Esophagus (tissue), 2 donors: Measurements from ENCODE around the gene CREB1. TPM values are rescaled to one million over a fixed set of nuclear protein-coding genes. Genes with fewer than 3 reads are reported as not detected.
"Not testable (repeated sequence)": the region's sequence is repeated elsewhere in the genome, so short reads cannot be mapped to it uniquely, and the experiment has no call there.

Experiments
- H3K27ac ChIP-seq, 2 donors: one replicate each; pipeline ENCODE4 v1.5.1; 2013; ENCODE audit warnings: low read depth in 2 of 2, mild to moderate bottlenecking in 2 of 2, inconsistent platforms in 1 of 2, low read length in 1 of 2, moderate library complexity in 1 of 2
- H3K27me3 ChIP-seq, 2 donors: one replicate each; pipeline ENCODE4 v1.6.1; 2013; ENCODE audit warnings: low read length in 2 of 2, control low read depth in 1 of 2, mild to moderate bottlenecking in 1 of 2; ENCODE audit not compliant: insufficient read depth in 2 of 2, control insufficient read depth in 1 of 2
- H3K36me3 ChIP-seq, 2 donors: one replicate each; pipeline ENCODE4 v1.6.1; 2013; ENCODE audit warnings: low read length in 1 of 2; ENCODE audit not compliant: control insufficient read depth in 2 of 2, insufficient read depth in 2 of 2
- H3K4me1 ChIP-seq, 2 donors: one replicate each; pipeline ENCODE4 v1.6.1; 2013; ENCODE audit warnings: low read length in 1 of 2; ENCODE audit not compliant: control insufficient read depth in 2 of 2, insufficient read depth in 2 of 2
- H3K4me3 ChIP-seq, 2 donors: one replicate each; pipeline ENCODE4 v1.5.1; 2013; ENCODE audit warnings: low read length in 2 of 2, mild to moderate bottlenecking in 2 of 2, low read depth in 1 of 2, moderate library complexity in 1 of 2
- H3K9me3 ChIP-seq, 2 donors: one replicate each; pipeline ENCODE4 v1.6.1; 2013; ENCODE audit warnings: mild to moderate bottlenecking in 2 of 2, low read depth in 1 of 2, low read length in 1 of 2, moderate library complexity in 1 of 2; ENCODE audit not compliant: control insufficient read depth in 2 of 2, insufficient read depth in 1 of 2
- WGBS, 2 donors: extraction: QIAGEN DNeasy Blood & Tissue Kit; methylation state at CpG; one replicate each; pipeline ENCODE4 v1.1.7; 2013; 5-methylcytosine and 5-hydroxymethylcytosine counted together
- polyA plus RNA-seq, 2 donors: library from polyadenylated mRNA; stranded (reverse); fragments of 200-250 nt; gene quantifications; one replicate each; pipeline ENCODE4 v1.2.3, GENCODE V29; 2013
- donor health status: healthy with polysubstance abuse.
- donor health status: Bipolar disorder and iron deficiency.

CREB1 gene
- polyA plus RNA-seq, 2 donors: 5.3 to 6.2 TPM

DNA sequence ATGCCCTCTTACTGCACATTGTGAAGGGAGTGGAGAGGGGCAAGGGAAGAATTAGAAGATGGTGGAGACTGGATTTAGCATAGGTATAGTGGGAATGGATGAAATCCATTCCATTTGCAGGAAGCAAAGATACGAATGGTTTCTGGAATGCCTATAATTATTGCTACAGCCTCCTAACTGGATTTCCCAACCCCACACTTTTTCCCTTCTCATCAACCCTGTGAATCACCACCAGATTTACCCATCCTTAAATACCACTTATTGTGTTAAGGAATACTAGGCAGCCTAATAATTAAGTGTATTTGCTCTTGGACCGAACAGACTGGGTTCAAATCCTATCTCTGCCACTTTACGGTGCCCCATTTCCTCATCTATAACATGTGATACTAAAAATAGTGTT, 39.3 kb upstream of the CREB1 start:
- no peaks in the 10 kb centered on the region for H3K4me1 ChIP-seq
- no peaks in the 10 kb centered on the region for H3K9me3 ChIP-seq
- 91 to 96% methylated on average over 3 of the region's 3 CpGs for WGBS, 2 donors
- H3K4me3 ChIP-seq: no peak overlapping the region
- no peak overlapping the region for H3K27ac ChIP-seq
- no peaks in the 10 kb centered on the region for H3K27me3 ChIP-seq
- H3K36me3 ChIP-seq: no peaks in the 10 kb centered on the region

DNA sequence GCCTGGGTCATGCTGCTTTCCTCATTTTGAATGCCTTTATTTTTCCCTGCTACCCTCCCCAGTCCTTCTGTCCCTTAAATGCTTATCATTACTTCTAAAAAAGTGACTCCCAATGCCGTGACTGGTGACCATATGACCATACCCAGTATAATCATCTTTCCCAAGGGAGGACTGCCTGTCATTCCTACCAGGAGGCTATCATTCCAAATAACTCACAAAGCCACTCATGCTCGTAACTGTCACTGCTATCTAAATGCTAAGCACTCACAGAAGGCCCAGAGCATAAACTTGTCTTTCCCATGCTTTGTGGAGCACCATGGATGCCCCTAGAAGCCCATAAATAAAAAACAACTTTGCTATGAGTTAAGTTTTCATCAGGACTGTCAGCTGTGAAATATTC, 38.7 kb upstream of the CREB1 start:
- H3K4me1 ChIP-seq: no peaks in the 10 kb centered on the region
- H3K27ac ChIP-seq: no peak overlapping the region
- 79 to 80% methylated on average over 2 of the region's 2 CpGs for WGBS, 2 donors
- no peaks in the 10 kb centered on the region for H3K27me3 ChIP-seq
- no peaks in the 10 kb centered on the region for H3K36me3 ChIP-seq
- H3K4me3 ChIP-seq: no peak overlapping the region
- H3K9me3 ChIP-seq: no peaks in the 10 kb centered on the region

DNA sequence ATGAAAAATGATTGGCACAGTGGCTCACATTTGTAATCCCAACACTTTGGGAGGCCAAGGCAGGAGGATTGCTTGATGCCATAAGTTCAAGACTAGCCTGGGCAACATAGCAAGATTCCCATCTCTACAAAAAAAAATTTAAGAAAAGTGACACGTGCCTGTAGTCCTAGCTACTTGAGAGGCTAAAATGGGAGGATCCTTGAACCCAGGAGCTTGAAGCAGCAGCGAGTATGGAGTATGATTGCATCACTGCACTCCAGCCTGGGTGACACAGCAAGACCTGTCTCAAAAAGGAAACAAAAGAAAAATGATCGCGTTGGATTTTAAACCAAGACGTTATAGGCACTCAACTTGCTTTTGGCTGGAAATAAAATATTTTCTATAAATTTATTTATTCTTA, 37.8 kb upstream of the CREB1 start:
- Histone ChIP-seq H3K27ac (no peak overlapping the region), H3K36me3 (no peaks in the 10 kb centered on the region), H3K4me1 (no peaks in the 10 kb centered on the region), H3K9me3 (no peaks in the 10 kb centered on the region), H3K27me3 (no peaks in the 10 kb centered on the region), H3K4me3 (no peak overlapping the region)
- WGBS, 2 donors: 64 to 78% methylated on average over 5 of the region's 5 CpGs

DNA sequence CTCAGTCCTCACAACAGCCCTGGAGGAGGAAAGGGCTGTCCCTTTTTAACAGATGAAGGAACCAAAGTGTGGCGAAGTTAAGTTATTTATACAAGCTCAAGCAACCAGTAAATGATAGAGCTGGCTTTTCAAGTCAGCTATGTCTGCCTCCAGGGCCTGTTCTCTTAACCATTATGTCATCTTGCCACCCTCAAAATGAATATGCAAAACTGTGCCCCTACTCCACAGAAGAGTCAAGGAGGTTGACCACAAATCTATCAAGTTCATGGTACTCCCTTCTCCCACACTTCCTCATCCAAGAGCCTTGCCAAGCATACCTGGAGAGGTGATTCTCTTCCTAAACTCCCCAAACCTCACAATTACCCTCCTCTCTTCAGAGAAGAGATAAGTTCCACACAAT, 37.3 kb upstream of the CREB1 start:
- WGBS, 2 donors: 36 to 45% methylated on average over 1 of the region's 1 CpG
- H3K27ac ChIP-seq: no peak overlapping the region
- H3K27me3 ChIP-seq: no peaks in the 10 kb centered on the region
- no peak overlapping the region for H3K4me3 ChIP-seq
- no peaks in the 10 kb centered on the region for H3K4me1 ChIP-seq
- no peaks in the 10 kb centered on the region for H3K9me3 ChIP-seq
- no peaks in the 10 kb centered on the region for H3K36me3 ChIP-seq

DNA sequence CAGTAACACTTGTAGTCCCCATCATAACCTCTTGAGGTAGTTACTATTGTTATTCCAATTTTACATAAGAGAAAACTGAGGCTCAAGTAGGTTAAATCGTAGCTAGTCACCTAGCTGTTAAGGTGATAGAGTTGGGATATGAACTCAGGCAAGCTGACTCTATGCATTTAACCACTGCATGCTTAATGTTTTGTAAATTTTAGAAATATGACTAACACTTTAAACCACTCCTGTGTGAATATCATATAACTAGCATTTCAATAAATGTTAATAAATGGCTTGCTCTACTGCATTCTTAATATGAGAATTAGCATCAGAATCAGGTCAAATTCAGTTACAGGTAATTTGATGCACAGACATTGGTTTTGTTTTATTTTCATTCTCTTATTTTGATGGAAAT, 35.6 kb upstream of the CREB1 start:
- Histone ChIP-seq H3K4me1 (no peaks in the 10 kb centered on the region), H3K27ac (no peak overlapping the region), H3K9me3 (no peaks in the 10 kb centered on the region), H3K4me3 (no peak overlapping the region), H3K36me3 (no peaks in the 10 kb centered on the region), H3K27me3 (no peaks in the 10 kb centered on the region)
- 86 to 97% methylated on average over 1 of the region's 1 CpG for WGBS, 2 donors

DNA sequence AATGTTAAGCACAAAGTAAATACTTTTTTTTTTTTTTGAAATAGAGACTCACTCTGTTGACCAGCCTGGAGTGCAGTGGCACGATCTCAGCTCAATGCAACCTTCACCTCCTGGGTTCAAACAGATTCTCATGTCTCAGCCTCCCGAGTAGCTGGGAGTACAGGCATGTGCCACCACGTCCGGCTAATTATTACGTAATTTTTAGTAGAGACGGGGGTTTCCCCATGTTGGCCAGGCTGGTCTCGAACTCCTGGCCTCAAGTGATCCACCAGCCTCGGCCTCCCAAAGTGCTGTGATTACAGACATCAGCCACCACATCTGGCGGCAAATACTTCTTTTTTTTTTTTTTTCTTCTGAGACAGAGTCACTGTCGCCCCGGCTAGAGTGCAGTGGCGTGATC, 32.8 kb upstream of the CREB1 start:
- WGBS, 2 donors: 88 to 91% methylated on average over 12 of the region's 12 CpGs
- H3K27me3 ChIP-seq, H3K36me3 ChIP-seq, H3K9me3 ChIP-seq, H3K4me3 ChIP-seq, H3K4me1 ChIP-seq, H3K27ac ChIP-seq: not testable (repeated sequence)

DNA sequence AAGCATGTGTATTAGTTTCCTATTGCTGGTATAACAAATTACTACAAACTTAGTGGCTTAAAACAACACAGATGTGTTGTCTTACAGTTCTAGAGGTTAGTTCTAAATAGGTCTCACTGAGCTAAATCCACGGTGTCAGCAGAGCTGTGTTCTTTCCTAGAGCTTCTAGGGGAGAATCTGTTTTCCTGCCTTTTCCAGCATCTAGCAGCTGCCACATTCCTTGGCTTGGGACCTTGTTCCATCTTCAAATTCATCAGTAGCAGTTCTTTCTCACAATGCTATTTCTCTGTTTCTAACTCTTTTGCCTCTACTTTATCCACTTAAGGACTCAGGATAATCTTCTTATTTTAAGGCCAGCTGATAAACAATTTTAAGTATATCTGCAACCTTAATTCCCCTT, 32.2 kb upstream of the CREB1 start:
- 75 to 84% methylated on average over 1 of the region's 1 CpG for WGBS, 2 donors
- H3K4me1 ChIP-seq: no peaks in the 10 kb centered on the region
- no peaks in the 10 kb centered on the region for H3K9me3 ChIP-seq
- no peak overlapping the region for H3K4me3 ChIP-seq
- H3K27me3 ChIP-seq: no peaks in the 10 kb centered on the region
- no peaks in the 10 kb centered on the region for H3K36me3 ChIP-seq
- H3K27ac ChIP-seq: no peak overlapping the region

DNA sequence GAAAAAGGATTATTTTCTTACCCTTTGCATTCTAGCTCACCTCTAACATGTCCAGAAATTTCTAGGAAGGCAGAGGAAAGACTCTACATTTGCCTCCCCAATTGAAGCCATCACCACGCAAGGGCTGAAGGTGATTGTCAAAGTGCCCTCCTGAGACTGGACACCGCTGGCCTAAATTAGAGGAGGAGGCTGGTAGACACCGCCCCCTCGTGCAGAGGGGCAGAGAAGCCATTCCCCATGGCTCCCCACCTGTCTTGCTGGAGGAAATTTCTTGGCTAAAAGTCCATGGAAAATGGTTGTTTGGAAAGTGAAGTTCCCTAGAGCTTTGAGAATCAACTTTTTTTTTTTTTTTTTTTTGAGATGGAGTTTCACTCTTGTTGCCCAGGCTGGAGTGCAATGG, 31.3 kb upstream of the CREB1 start:
- no peak overlapping the region for H3K4me3 ChIP-seq
- 80 to 87% methylated on average over 4 of the region's 4 CpGs for WGBS, 2 donors
- no peak overlapping the region for H3K27ac ChIP-seq
- no peaks in the 10 kb centered on the region for H3K27me3 ChIP-seq
- no peaks in the 10 kb centered on the region for H3K4me1 ChIP-seq
- no peaks in the 10 kb centered on the region for H3K36me3 ChIP-seq
- H3K9me3 ChIP-seq: no peaks in the 10 kb centered on the region

DNA sequence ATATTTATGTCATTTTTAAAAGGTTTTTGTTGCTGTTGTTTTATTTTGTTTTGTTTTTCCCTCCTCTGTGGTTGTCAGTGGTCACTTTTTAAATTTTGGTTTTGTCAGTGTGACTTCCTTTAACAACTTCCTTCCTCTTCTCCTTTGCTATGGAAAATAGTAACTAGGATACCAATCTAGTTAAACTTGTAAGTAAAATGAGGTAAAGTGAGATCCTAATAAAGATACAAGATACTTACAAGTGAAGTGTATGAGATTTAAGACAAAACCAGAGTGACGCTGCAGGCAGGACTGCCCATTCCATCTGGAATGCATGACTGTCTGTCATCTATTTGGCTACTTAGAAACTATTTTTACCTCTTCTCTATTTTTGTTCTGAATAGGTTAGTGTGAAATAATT, 30.6 kb upstream of the CREB1 start:
- WGBS, 2 donors: 77 to 80% methylated on average over 1 of the region's 1 CpG
- Histone ChIP-seq H3K9me3 (no peaks in the 10 kb centered on the region), H3K27me3 (no peaks in the 10 kb centered on the region), H3K4me1 (no peaks in the 10 kb centered on the region), H3K4me3 (no peak overlapping the region), H3K36me3 (no peaks in the 10 kb centered on the region), H3K27ac (no peak overlapping the region)

DNA sequence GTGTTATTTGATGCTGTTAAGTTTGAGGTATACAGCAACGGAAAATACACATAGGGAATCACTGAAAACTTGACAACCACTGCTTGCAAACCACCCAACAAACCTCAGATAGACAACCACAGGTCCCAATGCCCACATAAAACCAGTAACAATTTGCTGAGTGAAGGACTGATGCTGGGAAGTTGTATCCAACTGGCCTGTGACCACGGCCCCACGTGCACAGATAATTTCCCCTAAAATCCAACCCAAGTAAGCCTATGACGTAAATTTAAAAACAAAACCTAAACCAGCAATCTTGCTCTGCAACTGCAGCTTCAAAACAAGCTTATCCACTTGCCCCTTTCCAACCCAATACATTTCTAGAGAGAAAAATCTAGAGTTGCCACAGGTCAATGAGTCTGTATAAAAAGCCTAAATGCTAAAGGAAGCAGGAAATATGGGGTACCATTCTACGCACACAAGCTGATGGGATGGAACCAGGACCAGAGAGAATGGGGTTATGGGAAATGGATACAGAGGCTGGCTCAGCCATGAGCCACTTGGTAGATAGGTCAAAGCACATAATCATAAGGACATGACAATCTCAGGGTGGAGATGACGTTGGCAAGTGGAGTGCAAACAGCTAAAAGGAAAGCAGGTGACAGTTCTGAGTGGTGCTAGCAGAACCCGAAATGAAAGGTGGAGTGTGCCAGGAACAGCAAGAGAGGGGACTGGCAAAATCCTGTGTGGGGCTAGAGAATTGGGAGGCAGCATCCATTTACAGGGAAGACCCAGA, 27.8 kb upstream of the CREB1 start:
- H3K27ac ChIP-seq: no peak overlapping the region
- H3K9me3 ChIP-seq: no peaks in the 10 kb centered on the region
- H3K4me3 ChIP-seq: no peak overlapping the region
- peaks cover 0 to 5% of the 10 kb centered on the region in 2 donors for H3K4me1 ChIP-seq
- no peaks in the 10 kb centered on the region for H3K27me3 ChIP-seq
- WGBS, 2 donors: 82 to 91% methylated on average over 7 of the region's 7 CpGs
- H3K36me3 ChIP-seq: no peaks in the 10 kb centered on the region
